ENCODE results near the gene FAF1.

DNA sequence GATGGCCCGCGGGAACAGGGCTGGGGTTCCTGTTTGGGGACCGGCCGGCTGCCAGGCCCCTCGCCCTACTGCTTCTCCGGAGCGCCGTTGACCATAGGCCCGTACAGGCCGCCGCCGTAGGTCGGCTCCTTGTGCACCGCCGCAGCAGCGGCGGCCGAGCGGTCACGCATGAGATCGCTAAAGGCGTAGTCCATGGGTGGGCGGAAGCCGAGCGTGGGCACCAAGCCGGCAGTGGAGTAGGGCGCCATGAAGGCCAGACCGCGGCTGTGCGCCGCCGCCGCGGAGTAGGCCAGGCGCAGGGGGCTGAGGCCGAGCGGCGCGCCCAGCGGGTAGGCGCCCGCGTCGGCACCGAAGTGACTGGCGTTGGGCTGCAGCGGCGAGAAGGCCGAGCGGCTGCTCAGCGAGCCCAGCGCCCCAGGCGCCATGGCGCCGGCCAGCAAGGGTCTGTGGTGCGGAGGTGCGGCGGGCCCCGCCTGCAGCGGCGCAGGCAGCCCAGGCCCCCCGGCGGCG, 541.4 kb downstream of the FAF1 start:
- TF ChIP-seq, protein P1, sequence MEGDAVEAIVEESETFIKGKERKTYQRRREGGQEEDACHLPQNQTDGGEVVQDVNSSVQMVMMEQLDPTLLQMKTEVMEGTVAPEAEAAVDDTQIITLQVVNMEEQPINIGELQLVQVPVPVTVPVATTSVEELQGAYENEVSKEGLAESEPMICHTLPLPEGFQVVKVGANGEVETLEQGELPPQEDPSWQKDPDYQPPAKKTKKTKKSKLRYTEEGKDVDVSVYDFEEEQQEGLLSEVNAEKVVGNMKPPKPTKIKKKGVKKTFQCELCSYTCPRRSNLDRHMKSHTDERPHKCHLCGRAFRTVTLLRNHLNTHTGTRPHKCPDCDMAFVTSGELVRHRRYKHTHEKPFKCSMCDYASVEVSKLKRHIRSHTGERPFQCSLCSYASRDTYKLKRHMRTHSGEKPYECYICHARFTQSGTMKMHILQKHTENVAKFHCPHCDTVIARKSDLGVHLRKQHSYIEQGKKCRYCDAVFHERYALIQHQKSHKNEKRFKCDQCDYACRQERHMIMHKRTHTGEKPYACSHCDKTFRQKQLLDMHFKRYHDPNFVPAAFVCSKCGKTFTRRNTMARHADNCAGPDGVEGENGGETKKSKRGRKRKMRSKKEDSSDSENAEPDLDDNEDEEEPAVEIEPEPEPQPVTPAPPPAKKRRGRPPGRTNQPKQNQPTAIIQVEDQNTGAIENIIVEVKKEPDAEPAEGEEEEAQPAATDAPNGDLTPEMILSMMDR (conservative IDR thresholded peaks at IDR 0.05; ENCODE audit: low read depth, low read length), result no peak
- no peak for TF ChIP-seq EZH2phosphoT487 (IDR thresholded peaks at IDR 0.05; ENCODE audit: borderline replicate concordance, low read length)

Measured in PC-3 (cell line).